ENCODE results near the gene TRPC6.

- TF ChIP-seq CTCF (IDR thresholded peaks at IDR 0.05; ENCODE audit: low read depth, low read length, poor library complexity, severe bottlenecking) (no peak), EZH2phosphoT487 (IDR thresholded peaks at IDR 0.05; ENCODE audit: borderline replicate concordance, low read length) (no peak)
These were observed 105.0 kb downstream of the TRPC6 start for GRCh38 chr11:101478587-101479369.
